Measurements from ENCODE around the gene CORO2B.
"Not testable (repeated sequence)": the region's sequence is repeated elsewhere in the genome, so short reads cannot be mapped to it uniquely, and the experiment has no call there.

Gene CORO2B

GRCh38 chr15:68749793-68750192 lies 171.0 kb downstream of the CORO2B start:
- DNase-seq, result no peak

GRCh38 chr15:68751622-68752021 lies 172.8 kb downstream of the CORO2B start:
- DNase-seq, result no peak

GRCh38 chr15:68755731-68756130 lies 176.9 kb downstream of the CORO2B start:
- DNase-seq, result no peak

GRCh38 chr15:68759982-68760579 lies 181.3 kb downstream of the CORO2B start:
- DNase-seq, result not testable (repeated sequence)

GRCh38 chr15:68763063-68763462 lies 184.3 kb downstream of the CORO2B start:
- no peak for DNase-seq

- DNase-seq, result no peak
Measured at GRCh38 chr15:68764090-68764489, 185.3 kb downstream of the CORO2B start.

GRCh38 chr15:68765602-68766368 lies 187.0 kb downstream of the CORO2B start:
- DNase-seq, result no peak

- no peak for DNase-seq
Measured at GRCh38 chr15:68767833-68768232, 189.0 kb downstream of the CORO2B start.

GRCh38 chr15:68768321-68768720 lies 189.5 kb downstream of the CORO2B start:
- no peak for DNase-seq

GRCh38 chr15:68769702-68770101 lies 190.9 kb downstream of the CORO2B start:
- DNase-seq, result no peak

- DNase-seq, result no peak
Measured at GRCh38 chr15:68770216-68770615, 191.4 kb downstream of the CORO2B start.

- no peak for DNase-seq
Measured at GRCh38 chr15:68773036-68773435, 194.2 kb downstream of the CORO2B start.

GRCh38 chr15:68774120-68774519 lies 195.3 kb downstream of the CORO2B start:
- no peak for DNase-seq

GRCh38 chr15:68774521-68775235 lies 195.9 kb downstream of the CORO2B start:
- no peak for DNase-seq

- DNase-seq, result no peak
Measured at GRCh38 chr15:68775236-68775577, 196.4 kb downstream of the CORO2B start.

GRCh38 chr15:68775671-68776476 lies 197.1 kb downstream of the CORO2B start:
- no peak for DNase-seq

GRCh38 chr15:68776477-68777270 lies 197.9 kb downstream of the CORO2B start:
- DNase-seq, result no peak

All from amniotic stem cell (primary cell).